HCT116 (cell line): ENCODE results near the gene CIDEC.
"Not testable (repeated sequence)": the region's sequence is repeated elsewhere in the genome, so short reads cannot be mapped to it uniquely, and the experiment has no call there.

Experiments used
- EGR1 ChIP-seq: IDR thresholded peaks from 2 replicates; pipeline ENCODE4 v1.6.1; 2012; ENCODE audit warnings: low read depth
- POLR2AphosphoS5 ChIP-seq: IDR thresholded peaks from 2 replicates; pipeline ENCODE4 v1.6.1; 2011; ENCODE audit warnings: mild to moderate bottlenecking, low read depth, low read length, moderate library complexity
- TF ChIP-seq, protein P1 (sequence below), 3 experiments: fragments of 200-600 bp in 1 of 3; sonication (generic) in 1 of 3; IDR thresholded peaks in 2 of 3; conservative IDR thresholded peaks in 1 of 3; 2 replicates each; pipeline ENCODE4 v1.5.1; 2012 to 2017; ENCODE audit warnings: low read depth in 2 of 3, low read length in 2 of 3, antibody characterized with exemption in 1 of 3, borderline replicate concordance in 1 of 3, control low read depth in 1 of 3, mild to moderate bottlenecking in 1 of 3, mixed read lengths in 1 of 3, mixed run types in 1 of 3, moderate library complexity in 1 of 3; ENCODE audit not compliant: insufficient read depth in 1 of 3

DNA sequence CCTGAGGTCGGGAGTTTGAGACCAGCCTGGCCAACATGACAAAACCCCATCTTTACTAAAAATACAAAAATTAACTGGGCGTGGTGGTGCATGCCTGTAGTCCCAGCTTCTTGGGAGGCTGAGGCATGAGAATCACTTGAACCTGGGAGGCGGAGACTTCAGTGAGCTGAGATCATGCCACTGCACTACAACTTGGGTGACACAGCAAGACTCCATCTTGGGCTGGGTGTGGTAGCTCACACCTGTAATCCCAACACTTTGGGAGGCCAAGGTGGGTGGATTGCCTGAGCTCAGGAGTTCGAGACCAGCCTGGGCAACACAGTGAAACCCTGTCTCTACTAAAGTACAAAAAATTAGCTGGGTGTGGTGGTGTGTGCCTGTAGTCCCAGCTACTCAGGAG is 3.8 kb downstream of the CIDEC start:
- not testable (repeated sequence) for TF ChIP-seq EGR1, POLR2AphosphoS5
- TF ChIP-seq, protein P1, sequence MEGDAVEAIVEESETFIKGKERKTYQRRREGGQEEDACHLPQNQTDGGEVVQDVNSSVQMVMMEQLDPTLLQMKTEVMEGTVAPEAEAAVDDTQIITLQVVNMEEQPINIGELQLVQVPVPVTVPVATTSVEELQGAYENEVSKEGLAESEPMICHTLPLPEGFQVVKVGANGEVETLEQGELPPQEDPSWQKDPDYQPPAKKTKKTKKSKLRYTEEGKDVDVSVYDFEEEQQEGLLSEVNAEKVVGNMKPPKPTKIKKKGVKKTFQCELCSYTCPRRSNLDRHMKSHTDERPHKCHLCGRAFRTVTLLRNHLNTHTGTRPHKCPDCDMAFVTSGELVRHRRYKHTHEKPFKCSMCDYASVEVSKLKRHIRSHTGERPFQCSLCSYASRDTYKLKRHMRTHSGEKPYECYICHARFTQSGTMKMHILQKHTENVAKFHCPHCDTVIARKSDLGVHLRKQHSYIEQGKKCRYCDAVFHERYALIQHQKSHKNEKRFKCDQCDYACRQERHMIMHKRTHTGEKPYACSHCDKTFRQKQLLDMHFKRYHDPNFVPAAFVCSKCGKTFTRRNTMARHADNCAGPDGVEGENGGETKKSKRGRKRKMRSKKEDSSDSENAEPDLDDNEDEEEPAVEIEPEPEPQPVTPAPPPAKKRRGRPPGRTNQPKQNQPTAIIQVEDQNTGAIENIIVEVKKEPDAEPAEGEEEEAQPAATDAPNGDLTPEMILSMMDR (IDR thresholded peaks at IDR 0.05 in 2 of 3, conservative IDR thresholded peaks at IDR 0.05 in 1 of 3; ENCODE audit: borderline replicate concordance in 1 of 3, insufficient read depth in 1 of 3, low read depth in 2 of 3, low read length in 2 of 3), result not testable (repeated sequence)
